SK-MEL-5 (cell line): Measurements from ENCODE around the gene PLEKHG5. TPM values are rescaled to one million over a fixed set of nuclear protein-coding genes. Genes with fewer than 3 reads are reported as not detected.

ENCODE experiments used
- DNase-seq: peaks from one replicate; pipeline ENCODE4 v3.0.0-alpha.2; 2016; ENCODE audit warnings: low read depth, low spot score
- in situ Hi-C: cut with HindIII; loops from 2 replicates; pipeline ENCODE4 v1.10.0; 2016; ENCODE audit warnings: low sequenced_read_pairs, high pct_unique_total_duplicates, low pct_unique_long_range_greater_than_20kb
- total RNA-seq: library from RNA; depleted of rRNA; stranded (reverse); fragments of >200 nt; shearing (Covaris generic); gene quantifications from 2 replicates; pipeline ENCODE4 v1.2.3, GENCODE V29; 2014

The PLEKHG5 gene
- total RNA-seq, 1 experiment from 2014 or later = 2.7 TPM

GRCh38 chr1:6488602-6489382 lies 2.7 kb downstream of the PLEKHG5 start:
- in situ Hi-C loops = no loop called here
- no peak for DNase-seq

GRCh38 chr1:6487804-6488484 lies 3.5 kb downstream of the PLEKHG5 start:
- in situ Hi-C loops = no loop called here
- no peak for DNase-seq

- peak; percentile 81 for DNase-seq
- in situ Hi-C loops = no loop called here
Measured at GRCh38 chr1:6486433-6487011, 4.9 kb downstream of the PLEKHG5 start.

GRCh38 chr1:6485168-6486101 lies 6.0 kb downstream of the PLEKHG5 start:
- in situ Hi-C loops = no loop called here
- no peak for DNase-seq

- DNase-seq = no peak
- in situ Hi-C loops = no loop called here
Measured at GRCh38 chr1:6484826-6485167, 6.7 kb downstream of the PLEKHG5 start.

- in situ Hi-C loops = no loop called here
- no peak for DNase-seq
Measured at GRCh38 chr1:6483761-6484117, 7.7 kb downstream of the PLEKHG5 start.

- no peak for DNase-seq
- in situ Hi-C loops = no loop called here
Measured at GRCh38 chr1:6483017-6483760, 8.3 kb downstream of the PLEKHG5 start.

- in situ Hi-C loops = no loop called here
- no peak for DNase-seq
Measured at GRCh38 chr1:6481820-6482219, 9.6 kb downstream of the PLEKHG5 start.

GRCh38 chr1:6477039-6477820 lies 14.2 kb downstream of the PLEKHG5 start:
- in situ Hi-C loops = no loop called here
- DNase-seq = no peak

- in situ Hi-C loops = no loop called here
- DNase-seq = no peak
Measured at GRCh38 chr1:6476483-6476882, 15.0 kb downstream of the PLEKHG5 start.

GRCh38 chr1:6475381-6476133 lies 15.9 kb downstream of the PLEKHG5 start:
- DNase-seq = peak; percentile 49
- in situ Hi-C loops = no loop called here

GRCh38 chr1:6474815-6475282 lies 16.6 kb downstream of the PLEKHG5 start:
- in situ Hi-C loops = no loop called here
- DNase-seq = no peak

- DNase-seq = no peak
- in situ Hi-C loops = no loop called here
Measured at GRCh38 chr1:6473974-6474814, 17.3 kb downstream of the PLEKHG5 start.

- in situ Hi-C loops = no loop called here
- DNase-seq = no peak
Measured at GRCh38 chr1:6473156-6473555, 18.3 kb downstream of the PLEKHG5 start.

GRCh38 chr1:6472391-6472790 lies 19.1 kb downstream of the PLEKHG5 start:
- in situ Hi-C loops = no loop called here
- DNase-seq = no peak
